Measurements from ENCODE around the gene BTD.
A peak's percentile ranks its signal among the peaks of the same experiment; 100 is the strongest.

The BTD gene

DNA sequence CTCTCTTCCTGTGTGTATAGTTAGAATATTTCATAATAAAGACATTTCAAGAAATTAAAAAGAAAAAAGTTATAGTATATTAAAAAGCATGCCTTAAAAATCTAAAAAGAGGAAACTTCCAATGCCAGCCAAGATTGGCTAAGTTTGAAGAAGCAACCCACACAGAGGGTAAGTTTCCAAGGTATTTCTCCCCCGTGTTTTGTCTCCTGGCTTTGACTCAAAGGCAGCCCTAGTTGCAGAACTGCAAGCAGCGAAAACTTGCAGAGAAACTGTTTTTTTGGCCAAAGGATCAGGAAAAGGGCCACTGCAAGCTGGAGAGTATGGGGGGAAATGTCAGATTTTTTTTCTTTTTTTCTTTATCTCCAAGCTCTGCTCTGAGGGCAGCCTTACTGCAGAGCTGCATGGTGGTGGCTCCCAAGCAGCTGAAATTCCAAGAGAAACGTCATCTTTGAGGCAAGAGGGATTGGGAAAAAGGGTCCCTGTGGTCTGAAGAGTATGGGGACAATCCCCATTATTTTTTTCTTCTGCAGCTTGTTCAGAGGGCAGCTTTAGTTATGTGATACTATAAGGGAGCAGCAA is 23.2 kb upstream of the BTD start:
- Histone ChIP-seq H3K36me3 (replicated peaks) (peaks cover 20% of the 10 kb centered on the region), H3K27me3 (replicated peaks) (no peaks in the 10 kb centered on the region), H3K4me3 (ENCODE audit: low read depth, low read length) (no peak overlapping the region), H3K27ac (no peak overlapping the region)
- in situ Hi-C loops (cut with HindIII; ENCODE audit: low pct_ligation_motif_present, low sequenced_read_pairs) = no loop called here
- TF ChIP-seq, protein P1, sequence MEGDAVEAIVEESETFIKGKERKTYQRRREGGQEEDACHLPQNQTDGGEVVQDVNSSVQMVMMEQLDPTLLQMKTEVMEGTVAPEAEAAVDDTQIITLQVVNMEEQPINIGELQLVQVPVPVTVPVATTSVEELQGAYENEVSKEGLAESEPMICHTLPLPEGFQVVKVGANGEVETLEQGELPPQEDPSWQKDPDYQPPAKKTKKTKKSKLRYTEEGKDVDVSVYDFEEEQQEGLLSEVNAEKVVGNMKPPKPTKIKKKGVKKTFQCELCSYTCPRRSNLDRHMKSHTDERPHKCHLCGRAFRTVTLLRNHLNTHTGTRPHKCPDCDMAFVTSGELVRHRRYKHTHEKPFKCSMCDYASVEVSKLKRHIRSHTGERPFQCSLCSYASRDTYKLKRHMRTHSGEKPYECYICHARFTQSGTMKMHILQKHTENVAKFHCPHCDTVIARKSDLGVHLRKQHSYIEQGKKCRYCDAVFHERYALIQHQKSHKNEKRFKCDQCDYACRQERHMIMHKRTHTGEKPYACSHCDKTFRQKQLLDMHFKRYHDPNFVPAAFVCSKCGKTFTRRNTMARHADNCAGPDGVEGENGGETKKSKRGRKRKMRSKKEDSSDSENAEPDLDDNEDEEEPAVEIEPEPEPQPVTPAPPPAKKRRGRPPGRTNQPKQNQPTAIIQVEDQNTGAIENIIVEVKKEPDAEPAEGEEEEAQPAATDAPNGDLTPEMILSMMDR (IDR thresholded peaks at IDR 0.05; ENCODE audit: low read depth, low read length, missing control alignments) = no peak
- no peak for DNase-seq

- in situ Hi-C loops (cut with HindIII; ENCODE audit: low pct_ligation_motif_present, low sequenced_read_pairs) = no loop called here
- H3K27ac ChIP-seq = no peak overlapping the region
- no peak for DNase-seq
- no peak overlapping the region for H3K4me3 ChIP-seq (ENCODE audit: low read depth, low read length)
- TF ChIP-seq, protein P1 (IDR thresholded peaks at IDR 0.05; ENCODE audit: low read depth, low read length, missing control alignments) = no peak
- H3K36me3 ChIP-seq (replicated peaks) = peaks cover 20% of the 10 kb centered on the region
- H3K27me3 ChIP-seq (replicated peaks) = no peaks in the 10 kb centered on the region
These were observed 22.5 kb upstream of the BTD start for GRCh38 chr3:15579051-15579450.

- Histone ChIP-seq H3K27ac (no peak overlapping the region), H3K27me3 (replicated peaks) (no peaks in the 10 kb centered on the region), H3K4me3 (ENCODE audit: low read depth, low read length) (no peak overlapping the region), H3K36me3 (replicated peaks) (peaks cover 20% of the 10 kb centered on the region)
- in situ Hi-C loops (cut with HindIII; ENCODE audit: low pct_ligation_motif_present, low sequenced_read_pairs) = no loop called here
- TF ChIP-seq, protein P1 (IDR thresholded peaks at IDR 0.05; ENCODE audit: low read depth, low read length, missing control alignments) = no peak
- DNase-seq = no peak
These were observed 19.8 kb upstream of the BTD start for GRCh38 chr3:15581471-15582394.

- Histone ChIP-seq H3K4me3 (ENCODE audit: low read depth, low read length) (no peak overlapping the region), H3K27me3 (replicated peaks) (no peaks in the 10 kb centered on the region), H3K36me3 (replicated peaks) (peaks cover 18% of the 10 kb centered on the region), H3K27ac (peak overlapping the region; percentile 5)
- peak; percentile 19 for DNase-seq
- in situ Hi-C loops (cut with HindIII; ENCODE audit: low pct_ligation_motif_present, low sequenced_read_pairs) = no loop called here
- TF ChIP-seq, protein P1 (IDR thresholded peaks at IDR 0.05; ENCODE audit: low read depth, low read length, missing control alignments) = no peak
These were observed 16.3 kb upstream of the BTD start for GRCh38 chr3:15585111-15585845.

DNA sequence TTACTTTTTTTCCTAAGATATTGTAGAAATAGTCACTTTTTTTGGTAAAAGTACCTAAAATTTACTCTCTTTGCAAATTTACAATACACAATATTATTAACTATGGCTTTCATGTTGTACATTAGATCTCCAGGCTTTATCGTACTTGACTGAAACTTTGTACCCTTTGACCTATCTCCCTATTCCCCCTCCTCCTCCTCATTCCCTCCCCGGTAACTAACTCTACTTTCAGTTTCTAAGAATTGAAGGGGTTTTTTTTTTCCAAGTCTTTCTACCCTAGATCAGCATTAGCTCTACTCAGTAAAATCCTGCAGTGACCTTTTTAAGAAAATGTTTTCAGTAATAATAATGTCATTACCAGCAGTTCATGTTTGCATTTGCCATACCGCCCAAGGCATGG is 10.3 kb upstream of the BTD start:
- Histone ChIP-seq H3K4me3 (ENCODE audit: low read depth, low read length) (no peak overlapping the region), H3K36me3 (replicated peaks) (peaks cover 8% of the 10 kb centered on the region), H3K27ac (no peak overlapping the region), H3K27me3 (replicated peaks) (no peaks in the 10 kb centered on the region)
- TF ChIP-seq, protein P1 (IDR thresholded peaks at IDR 0.05; ENCODE audit: low read depth, low read length, missing control alignments) = no peak
- DNase-seq = no peak
- in situ Hi-C loops (cut with HindIII; ENCODE audit: low pct_ligation_motif_present, low sequenced_read_pairs) = no loop called here
